ENCODE data around the gene LKAAEAR1. TPM values are rescaled to one million over a fixed set of nuclear protein-coding genes. Genes with fewer than 3 reads are reported as not detected.

LKAAEAR1 gene
- total and polyA plus RNA-seq, 2 of the 13 experiments (the other 11 are each of a cell fraction or from before 2014, with no cell fraction given), result not detected

DNA sequence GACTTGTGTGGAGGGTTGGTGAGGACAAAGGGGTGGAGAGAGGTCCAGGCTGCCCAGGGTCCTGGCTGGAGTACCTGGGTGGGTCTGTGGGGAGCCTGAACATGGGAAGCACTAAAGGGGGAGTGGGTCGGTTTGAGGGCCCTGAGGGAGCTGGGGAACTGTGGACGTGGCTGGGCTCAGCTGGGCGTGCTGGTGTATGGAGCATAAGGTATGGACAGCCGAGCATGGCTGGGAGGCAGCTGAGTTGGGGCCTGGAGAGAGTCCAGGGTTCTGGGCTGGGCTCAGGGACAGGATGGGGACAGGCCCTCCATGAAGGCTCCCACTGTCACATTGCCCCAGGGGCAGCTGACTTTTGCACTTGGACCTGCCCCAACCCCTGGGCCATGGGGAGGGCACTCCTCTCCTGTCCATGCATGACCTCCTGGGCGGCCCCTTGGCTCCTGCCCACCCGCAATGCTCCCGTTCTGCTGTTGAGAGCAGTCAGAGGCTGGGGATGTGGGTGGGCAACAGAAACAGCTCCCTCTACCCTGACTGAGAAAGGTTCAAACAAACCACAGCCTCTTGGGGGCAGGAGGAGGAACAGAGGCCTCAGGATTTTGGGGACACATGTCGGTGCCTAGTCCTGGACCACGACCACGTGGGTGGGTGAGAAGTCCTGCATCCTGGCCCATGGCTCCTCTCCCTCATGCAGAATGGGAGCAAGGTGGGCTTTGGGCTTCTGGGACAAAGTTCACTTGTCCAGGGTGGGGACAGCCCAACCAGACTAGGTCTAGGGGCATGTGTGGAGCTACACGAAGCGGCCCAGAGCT lies 43.8 kb downstream of the LKAAEAR1 start (continued):
- TF ChIP-seq, protein P1, sequence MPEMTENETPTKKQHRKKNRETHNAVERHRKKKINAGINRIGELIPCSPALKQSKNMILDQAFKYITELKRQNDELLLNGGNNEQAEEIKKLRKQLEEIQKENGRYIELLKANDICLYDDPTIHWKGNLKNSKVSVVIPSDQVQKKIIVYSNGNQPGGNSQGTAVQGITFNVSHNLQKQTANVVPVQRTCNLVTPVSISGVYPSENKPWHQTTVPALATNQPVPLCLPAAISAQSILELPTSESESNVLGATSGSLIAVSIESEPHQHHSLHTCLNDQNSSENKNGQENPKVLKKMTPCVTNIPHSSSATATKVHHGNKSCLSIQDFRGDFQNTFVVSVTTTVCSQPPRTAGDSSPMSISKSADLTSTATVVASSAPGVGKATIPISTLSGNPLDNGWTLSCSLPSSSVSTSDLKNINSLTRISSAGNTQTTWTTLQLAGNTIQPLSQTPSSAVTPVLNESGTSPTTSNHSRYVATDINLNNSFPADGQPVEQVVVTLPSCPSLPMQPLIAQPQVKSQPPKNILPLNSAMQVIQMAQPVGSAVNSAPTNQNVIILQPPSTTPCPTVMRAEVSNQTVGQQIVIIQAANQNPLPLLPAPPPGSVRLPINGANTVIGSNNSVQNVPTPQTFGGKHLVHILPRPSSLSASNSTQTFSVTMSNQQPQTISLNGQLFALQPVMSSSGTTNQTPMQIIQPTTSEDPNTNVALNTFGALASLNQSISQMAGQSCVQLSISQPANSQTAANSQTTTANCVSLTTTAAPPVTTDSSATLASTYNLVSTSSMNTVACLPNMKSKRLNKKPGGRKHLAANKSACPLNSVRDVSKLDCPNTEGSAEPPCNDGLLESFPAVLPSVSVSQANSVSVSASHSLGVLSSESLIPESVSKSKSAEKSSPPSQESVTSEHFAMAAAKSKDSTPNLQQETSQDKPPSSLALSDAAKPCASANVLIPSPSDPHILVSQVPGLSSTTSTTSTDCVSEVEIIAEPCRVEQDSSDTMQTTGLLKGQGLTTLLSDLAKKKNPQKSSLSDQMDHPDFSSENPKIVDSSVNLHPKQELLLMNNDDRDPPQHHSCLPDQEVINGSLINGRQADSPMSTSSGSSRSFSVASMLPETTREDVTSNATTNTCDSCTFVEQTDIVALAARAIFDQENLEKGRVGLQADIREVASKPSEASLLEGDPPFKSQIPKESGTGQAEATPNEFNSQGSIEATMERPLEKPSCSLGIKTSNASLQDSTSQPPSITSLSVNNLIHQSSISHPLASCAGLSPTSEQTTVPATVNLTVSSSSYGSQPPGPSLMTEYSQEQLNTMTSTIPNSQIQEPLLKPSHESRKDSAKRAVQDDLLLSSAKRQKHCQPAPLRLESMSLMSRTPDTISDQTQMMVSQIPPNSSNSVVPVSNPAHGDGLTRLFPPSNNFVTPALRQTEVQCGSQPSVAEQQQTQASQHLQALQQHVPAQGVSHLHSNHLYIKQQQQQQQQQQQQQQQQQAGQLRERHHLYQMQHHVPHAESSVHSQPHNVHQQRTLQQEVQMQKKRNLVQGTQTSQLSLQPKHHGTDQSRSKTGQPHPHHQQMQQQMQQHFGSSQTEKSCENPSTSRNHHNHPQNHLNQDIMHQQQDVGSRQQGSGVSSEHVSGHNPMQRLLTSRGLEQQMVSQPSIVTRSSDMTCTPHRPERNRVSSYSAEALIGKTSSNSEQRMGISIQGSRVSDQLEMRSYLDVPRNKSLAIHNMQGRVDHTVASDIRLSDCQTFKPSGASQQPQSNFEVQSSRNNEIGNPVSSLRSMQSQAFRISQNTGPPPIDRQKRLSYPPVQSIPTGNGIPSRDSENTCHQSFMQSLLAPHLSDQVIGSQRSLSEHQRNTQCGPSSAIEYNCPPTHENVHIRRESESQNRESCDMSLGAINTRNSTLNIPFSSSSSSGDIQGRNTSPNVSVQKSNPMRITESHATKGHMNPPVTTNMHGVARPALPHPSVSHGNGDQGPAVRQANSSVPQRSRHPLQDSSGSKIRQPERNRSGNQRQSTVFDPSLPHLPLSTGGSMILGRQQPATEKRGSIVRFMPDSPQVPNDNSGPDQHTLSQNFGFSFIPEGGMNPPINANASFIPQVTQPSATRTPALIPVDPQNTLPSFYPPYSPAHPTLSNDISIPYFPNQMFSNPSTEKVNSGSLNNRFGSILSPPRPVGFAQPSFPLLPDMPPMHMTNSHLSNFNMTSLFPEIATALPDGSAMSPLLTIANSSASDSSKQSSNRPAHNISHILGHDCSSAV (CRISPR knock-in tag; IDR thresholded peaks at IDR 0.05; ENCODE audit: borderline replicate concordance), result no peak
- TF ChIP-seq ZNF564 (CRISPR knock-in tag; IDR thresholded peaks at IDR 0.05) (no peak), SNAPC4 (CRISPR knock-in tag; IDR thresholded peaks at IDR 0.05) (peak; percentile 56; the same call in 1 of the 2 replicates), DPF2 (CRISPR knock-in tag; IDR thresholded peaks at IDR 0.05; ENCODE audit: borderline replicate concordance, low read depth) (no peak), TCF7L2 (IDR thresholded peaks at IDR 0.05; ENCODE audit: low read depth, low read length) (no peak), KLF11 (CRISPR knock-in tag; IDR thresholded peaks at IDR 0.05) (no peak; the same call in 1 of the 2 replicates), MATR3 (CRISPR knock-in tag; IDR thresholded peaks at IDR 0.05) (no peak), ZSCAN25 (CRISPR knock-in tag; IDR thresholded peaks at IDR 0.05) (peak; percentile 45; the same call in 1 of the 2 replicates), NONO (IDR thresholded peaks at IDR 0.05) (no peak), NONO (CRISPR knock-in tag; conservative IDR thresholded peaks at IDR 0.05) (peak; percentile 10; the same call in 1 of the 2 replicates), KLF15 (CRISPR knock-in tag; IDR thresholded peaks at IDR 0.05; ENCODE audit: borderline replicate concordance) (no peak), PPARG (CRISPR knock-in tag; conservative IDR thresholded peaks at IDR 0.05) (peak; percentile 61; the same call in 1 of the 2 replicates), ZNF780A (CRISPR knock-in tag; IDR thresholded peaks at IDR 0.05) (no peak)
- TF ChIP-seq, protein P2, sequence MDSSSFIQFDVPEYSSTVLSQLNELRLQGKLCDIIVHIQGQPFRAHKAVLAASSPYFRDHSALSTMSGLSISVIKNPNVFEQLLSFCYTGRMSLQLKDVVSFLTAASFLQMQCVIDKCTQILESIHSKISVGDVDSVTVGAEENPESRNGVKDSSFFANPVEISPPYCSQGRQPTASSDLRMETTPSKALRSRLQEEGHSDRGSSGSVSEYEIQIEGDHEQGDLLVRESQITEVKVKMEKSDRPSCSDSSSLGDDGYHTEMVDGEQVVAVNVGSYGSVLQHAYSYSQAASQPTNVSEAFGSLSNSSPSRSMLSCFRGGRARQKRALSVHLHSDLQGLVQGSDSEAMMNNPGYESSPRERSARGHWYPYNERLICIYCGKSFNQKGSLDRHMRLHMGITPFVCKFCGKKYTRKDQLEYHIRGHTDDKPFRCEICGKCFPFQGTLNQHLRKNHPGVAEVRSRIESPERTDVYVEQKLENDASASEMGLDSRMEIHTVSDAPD (CRISPR knock-in tag; IDR thresholded peaks at IDR 0.05), result no peak

Measured in HepG2 (cell line).